Loucy (cell line): Measurements from ENCODE around the gene CNPY1.

Experiments used
- H2AFZ ChIP-seq: fragments of 200-600 bp; sonication (generic); 2 replicates; pipeline ENCODE4 v1.6.0; 2016; ENCODE audit warnings: antibody characterized with exemption, mild to moderate bottlenecking, low read length, moderate library complexity
- H3F3A ChIP-seq: fragments of 200-600 bp; 2 replicates; pipeline ENCODE4 v1.6.0; 2016; ENCODE audit warnings: antibody characterized with exemption, low read depth, mild to moderate bottlenecking
- H3K27me3 ChIP-seq: fragments of 200-600 bp; sonication (generic); 2 replicates; pipeline ENCODE4 v1.6.1; 2014; ENCODE audit warnings: low read length, mild to moderate bottlenecking; ENCODE audit not compliant: insufficient read depth, poor library complexity, severe bottlenecking
- H3K36me3 ChIP-seq: fragments of 200-600 bp; sonication (generic); 2 replicates; pipeline ENCODE4 v1.6.1; 2016; ENCODE audit warnings: low read length; ENCODE audit not compliant: insufficient read depth
- H3K4me1 ChIP-seq: fragments of 200-600 bp; sonication (generic); 2 replicates; pipeline ENCODE4 v1.5.1; 2014; ENCODE audit warnings: low read length, mild to moderate bottlenecking; ENCODE audit not compliant: insufficient read depth, poor library complexity, severe bottlenecking
- H3K4me2 ChIP-seq: fragments of 200-600 bp; sonication (generic); 2 replicates; pipeline ENCODE4 v1.6.0; 2014; ENCODE audit warnings: antibody characterized with exemption, low read length, low read depth, mild to moderate bottlenecking; ENCODE audit not compliant: poor library complexity, severe bottlenecking
- H3K4me3 ChIP-seq: fragments of 200-600 bp; sonication (generic); 2 replicates; pipeline ENCODE4 v1.5.1; 2014; ENCODE audit warnings: low read length, mild to moderate bottlenecking, mixed read lengths; ENCODE audit not compliant: poor library complexity, severe bottlenecking
- H3K79me2 ChIP-seq: fragments of 200-600 bp; sonication (generic); 2 replicates; pipeline ENCODE4 v1.6.1; 2014; ENCODE audit warnings: low read length; ENCODE audit not compliant: insufficient read depth
- H3K9ac ChIP-seq: fragments of 200-600 bp; sonication (generic); 2 replicates; pipeline ENCODE4 v1.6.0; 2014; ENCODE audit warnings: mild to moderate bottlenecking, low read depth, low read length, moderate library complexity; ENCODE audit not compliant: poor library complexity, severe bottlenecking
- H3K9me2 ChIP-seq: fragments of 200-600 bp; sonication (generic); replicated peaks from 2 replicates; pipeline ENCODE4 v1.6.1; 2016; ENCODE audit warnings: low read depth, low read length, mixed read lengths
- H3K9me3 ChIP-seq: fragments of 200-600 bp; sonication (generic); 2 replicates; pipeline ENCODE4 v1.6.1; 2014; ENCODE audit warnings: mild to moderate bottlenecking, antibody characterized with exemption, low read length, low read depth; ENCODE audit not compliant: insufficient read depth
- H4K20me1 ChIP-seq: fragments of 200-600 bp; sonication (generic); 2 replicates; pipeline ENCODE4 v1.6.0; 2014; ENCODE audit warnings: antibody characterized with exemption, low read length, mild to moderate bottlenecking; ENCODE audit not compliant: insufficient read depth, poor library complexity, severe bottlenecking
- EZH2phosphoT487 ChIP-seq: fragments of 200-600 bp; IDR thresholded peaks from 2 replicates; pipeline ENCODE4 v1.6.1; 2018; ENCODE audit warnings: antibody characterized with exemption, mild to moderate bottlenecking, moderate library complexity, borderline replicate concordance
- TF ChIP-seq, protein P1 (sequence below): fragments of 200-600 bp; sonication (generic); conservative IDR thresholded peaks from 2 replicates; pipeline ENCODE4 v1.5.1; 2014; ENCODE audit warnings: mild to moderate bottlenecking, antibody characterized with exemption, low read length

CNPY1 gene

DNA sequence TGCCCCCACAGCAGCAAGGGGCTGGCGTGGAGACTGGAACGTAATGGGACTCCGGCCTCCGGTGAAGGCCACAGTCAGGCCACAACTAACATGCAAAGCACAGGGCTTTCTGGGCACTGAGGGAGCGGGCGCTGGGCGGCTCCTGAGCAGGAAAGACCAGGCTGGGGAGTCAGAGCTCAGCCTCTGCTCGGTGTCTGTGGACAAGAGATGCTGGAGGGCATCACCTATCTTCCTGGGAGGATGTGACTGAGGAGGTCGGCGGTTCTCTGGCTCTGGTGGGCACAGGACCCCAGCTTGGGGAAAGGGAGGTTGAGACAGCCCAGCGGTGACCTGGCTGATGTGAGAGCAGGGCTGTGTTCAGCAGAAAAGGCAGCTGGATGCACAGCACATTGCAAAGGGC lies 11.7 kb downstream of the CNPY1 start:
- no peaks in the 10 kb centered on the region for H3F3A ChIP-seq
- H3K4me2 ChIP-seq: no peak overlapping the region
- TF ChIP-seq EZH2phosphoT487: no peak
- no peaks in the 10 kb centered on the region for H4K20me1 ChIP-seq
- H3K36me3 ChIP-seq: no peaks in the 10 kb centered on the region
- H3K9me2 ChIP-seq: no peaks in the 10 kb centered on the region
- no peak overlapping the region for H3K9ac ChIP-seq
- H3K9me3 ChIP-seq: no peaks in the 10 kb centered on the region
- H3K4me3 ChIP-seq: no peak overlapping the region
- H3K79me2 ChIP-seq: no peaks in the 10 kb centered on the region
- H3K27me3 ChIP-seq: no peaks in the 10 kb centered on the region
- no peaks in the 10 kb centered on the region for H3K4me1 ChIP-seq
- H2AFZ ChIP-seq: no peak overlapping the region

GRCh38 chr7:155533827-155534690 lies 12.3 kb downstream of the CNPY1 start:
- H3K36me3 ChIP-seq: no peaks in the 10 kb centered on the region
- TF ChIP-seq EZH2phosphoT487: no peak
- TF ChIP-seq, protein P1, sequence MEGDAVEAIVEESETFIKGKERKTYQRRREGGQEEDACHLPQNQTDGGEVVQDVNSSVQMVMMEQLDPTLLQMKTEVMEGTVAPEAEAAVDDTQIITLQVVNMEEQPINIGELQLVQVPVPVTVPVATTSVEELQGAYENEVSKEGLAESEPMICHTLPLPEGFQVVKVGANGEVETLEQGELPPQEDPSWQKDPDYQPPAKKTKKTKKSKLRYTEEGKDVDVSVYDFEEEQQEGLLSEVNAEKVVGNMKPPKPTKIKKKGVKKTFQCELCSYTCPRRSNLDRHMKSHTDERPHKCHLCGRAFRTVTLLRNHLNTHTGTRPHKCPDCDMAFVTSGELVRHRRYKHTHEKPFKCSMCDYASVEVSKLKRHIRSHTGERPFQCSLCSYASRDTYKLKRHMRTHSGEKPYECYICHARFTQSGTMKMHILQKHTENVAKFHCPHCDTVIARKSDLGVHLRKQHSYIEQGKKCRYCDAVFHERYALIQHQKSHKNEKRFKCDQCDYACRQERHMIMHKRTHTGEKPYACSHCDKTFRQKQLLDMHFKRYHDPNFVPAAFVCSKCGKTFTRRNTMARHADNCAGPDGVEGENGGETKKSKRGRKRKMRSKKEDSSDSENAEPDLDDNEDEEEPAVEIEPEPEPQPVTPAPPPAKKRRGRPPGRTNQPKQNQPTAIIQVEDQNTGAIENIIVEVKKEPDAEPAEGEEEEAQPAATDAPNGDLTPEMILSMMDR: peak; percentile 71
- no peak overlapping the region for H2AFZ ChIP-seq
- no peaks in the 10 kb centered on the region for H3K9me3 ChIP-seq
- H3K9me2 ChIP-seq: no peaks in the 10 kb centered on the region
- no peaks in the 10 kb centered on the region for H4K20me1 ChIP-seq
- no peaks in the 10 kb centered on the region for H3K4me1 ChIP-seq
- no peak overlapping the region for H3K4me2 ChIP-seq
- H3K4me3 ChIP-seq: no peak overlapping the region
- H3K79me2 ChIP-seq: no peaks in the 10 kb centered on the region
- no peaks in the 10 kb centered on the region for H3K27me3 ChIP-seq
- no peak overlapping the region for H3K9ac ChIP-seq
- H3F3A ChIP-seq: no peaks in the 10 kb centered on the region

- Histone ChIP-seq H2AFZ (no peak overlapping the region), H3K27me3 (no peaks in the 10 kb centered on the region), H4K20me1 (no peaks in the 10 kb centered on the region), H3K4me3 (no peak overlapping the region), H3K9me3 (no peaks in the 10 kb centered on the region), H3K9me2 (no peaks in the 10 kb centered on the region), H3F3A (no peaks in the 10 kb centered on the region), H3K9ac (no peak overlapping the region), H3K4me1 (no peaks in the 10 kb centered on the region), H3K4me2 (no peak overlapping the region), H3K36me3 (no peaks in the 10 kb centered on the region), H3K79me2 (no peaks in the 10 kb centered on the region)
- TF ChIP-seq, protein P1: no peak
Measured at GRCh38 chr7:155533120-155533826, 13.1 kb downstream of the CNPY1 start.
